Fibroblast of skin of abdomen (primary cell): ENCODE data around the gene ADARB1.

Experiments used
- DNase-seq: peaks from one replicate; pipeline ENCODE4 v3.0.0-alpha.2; 2013

ADARB1 gene

GRCh38 chr21:45154511-45155508, 80.4 kb downstream of the ADARB1 start:
- DNase-seq, result peak; percentile 72

GRCh38 chr21:45155910-45156309, 81.5 kb downstream of the ADARB1 start:
- DNase-seq, result no peak

GRCh38 chr21:45156459-45156858, 82.1 kb downstream of the ADARB1 start:
- no peak for DNase-seq

- no peak for DNase-seq
These were observed 83.6 kb downstream of the ADARB1 start for GRCh38 chr21:45157932-45158331.

- DNase-seq, result no peak
These were observed 84.4 kb downstream of the ADARB1 start for GRCh38 chr21:45158491-45159423.

GRCh38 chr21:45160198-45160597, 85.8 kb downstream of the ADARB1 start:
- DNase-seq, result no peak

- no peak for DNase-seq
These were observed 86.9 kb downstream of the ADARB1 start for GRCh38 chr21:45161038-45161945.

GRCh38 chr21:45162115-45162514, 87.7 kb downstream of the ADARB1 start:
- no peak for DNase-seq

GRCh38 chr21:45162809-45163208, 88.4 kb downstream of the ADARB1 start:
- no peak for DNase-seq

- DNase-seq, result no peak
These were observed 89.2 kb downstream of the ADARB1 start for GRCh38 chr21:45163413-45164123.

GRCh38 chr21:45164124-45164511, 89.7 kb downstream of the ADARB1 start:
- DNase-seq, result no peak

GRCh38 chr21:45164838-45165237, 90.5 kb downstream of the ADARB1 start:
- DNase-seq, result no peak

GRCh38 chr21:45166931-45167330, 92.6 kb downstream of the ADARB1 start:
- no peak for DNase-seq

- peak; percentile 66 for DNase-seq
These were observed 93.4 kb downstream of the ADARB1 start for GRCh38 chr21:45167796-45168222.

- DNase-seq, result no peak
These were observed 94.1 kb downstream of the ADARB1 start for GRCh38 chr21:45168522-45168921.

- no peak for DNase-seq
These were observed 94.6 kb downstream of the ADARB1 start for GRCh38 chr21:45169001-45169400.

GRCh38 chr21:45169682-45170081, 95.3 kb downstream of the ADARB1 start:
- no peak for DNase-seq

GRCh38 chr21:45170987-45171386, 96.6 kb downstream of the ADARB1 start:
- no peak for DNase-seq

GRCh38 chr21:45172420-45172819, 98.0 kb downstream of the ADARB1 start:
- DNase-seq, result no peak

GRCh38 chr21:45175326-45176095, 101.1 kb downstream of the ADARB1 start:
- no peak for DNase-seq

- no peak for DNase-seq
These were observed 101.8 kb downstream of the ADARB1 start for GRCh38 chr21:45176141-45176540.
